ENCODE data around the gene ST7L.

Gene ST7L

GRCh38 chr1:112542206-112542973 lies 76.6 kb downstream of the ST7L start:
- no peak overlapping the region for H3K4me3 ChIP-seq (ENCODE audit: low read depth, low read length)
- TF ChIP-seq CTCF (IDR thresholded peaks at IDR 0.05; ENCODE audit: control insufficient read depth, extremely low read depth, insufficient read depth), result no peak
- DNase-seq (ENCODE audit: low read depth), result no peak

GRCh38 chr1:112541299-112541698 lies 77.6 kb downstream of the ST7L start:
- H3K4me3 ChIP-seq (ENCODE audit: low read depth, low read length), result no peak overlapping the region
- TF ChIP-seq CTCF (IDR thresholded peaks at IDR 0.05; ENCODE audit: control insufficient read depth, extremely low read depth, insufficient read depth), result no peak
- no peak for DNase-seq (ENCODE audit: low read depth)

- no peak overlapping the region for H3K4me3 ChIP-seq (ENCODE audit: low read depth, low read length)
- no peak for DNase-seq (ENCODE audit: low read depth)
- TF ChIP-seq CTCF (IDR thresholded peaks at IDR 0.05; ENCODE audit: control insufficient read depth, extremely low read depth, insufficient read depth), result no peak
Measured at GRCh38 chr1:112540226-112540794, 78.6 kb downstream of the ST7L start.

- no peak for DNase-seq (ENCODE audit: low read depth)
- no peak for TF ChIP-seq CTCF (IDR thresholded peaks at IDR 0.05; ENCODE audit: control insufficient read depth, extremely low read depth, insufficient read depth)
- H3K4me3 ChIP-seq (ENCODE audit: low read depth, low read length), result no peak overlapping the region
Measured at GRCh38 chr1:112538883-112539282, 80.1 kb downstream of the ST7L start.

- no peak for TF ChIP-seq CTCF (IDR thresholded peaks at IDR 0.05; ENCODE audit: control insufficient read depth, extremely low read depth, insufficient read depth)
- no peak for DNase-seq (ENCODE audit: low read depth)
Measured at GRCh38 chr1:112537456-112537855, 81.5 kb downstream of the ST7L start.

GRCh38 chr1:112536561-112536960 lies 82.4 kb downstream of the ST7L start:
- H3K4me3 ChIP-seq (ENCODE audit: low read depth, low read length), result no peak overlapping the region
- no peak for DNase-seq (ENCODE audit: low read depth)
- no peak for TF ChIP-seq CTCF (IDR thresholded peaks at IDR 0.05; ENCODE audit: control insufficient read depth, extremely low read depth, insufficient read depth)

More at GRCh38 chr1:112537456-112537855, 81.5 kb downstream of the ST7L start:
- no peak overlapping the region for H3K4me3 ChIP-seq (ENCODE audit: low read depth, low read length)

All from LNCaP clone FGC (cell line).